HepG2 (cell line): ENCODE measurements around the gene PPM1M. TPM values are rescaled to one million over a fixed set of nuclear protein-coding genes. Genes with fewer than 3 reads are reported as not detected.

Experiments
- HMGXB4 ChIP-seq, 2 experiments: sonication (generic) in 1 of 2; formaldehyde crosslinking in 1 of 2; IDR thresholded peaks; 2 replicates each; pipeline versions ENCODE4 v1.4.0 to v1.6.1; 2018 to 2020; ENCODE audit warnings: missing genetic modification reagents in 2 of 2, borderline replicate concordance in 1 of 2, low read depth in 1 of 2, mild to moderate bottlenecking in 1 of 2, missing biosample characterization in 1 of 2
- IKZF5 ChIP-seq: IDR thresholded peaks from 2 replicates; pipeline ENCODE4 v1.6.1; 2018; ENCODE audit warnings: missing genetic modification reagents, mild to moderate bottlenecking, missing compliant biosample characterization
- IRX3 ChIP-seq: sonication (generic); formaldehyde crosslinking; IDR thresholded peaks from 2 replicates; pipeline ENCODE4 v1.8.1; 2023; ENCODE audit warnings: mild to moderate bottlenecking, low read depth, missing genetic modification reagents, borderline replicate concordance
- KAT8 ChIP-seq: IDR thresholded peaks from 2 replicates; pipeline ENCODE4 v1.6.1; 2016; ENCODE audit warnings: missing genetic modification reagents, missing compliant biosample characterization
- KDM5B ChIP-seq: sonication (generic); formaldehyde crosslinking; IDR thresholded peaks from 2 replicates; pipeline ENCODE4 v1.4.0; 2020; ENCODE audit warnings: missing genetic modification reagents, mild to moderate bottlenecking, borderline replicate concordance
- MED13 ChIP-seq: sonication (generic); formaldehyde crosslinking; IDR thresholded peaks from 2 replicates; pipeline ENCODE4 v1.5.0; 2020; ENCODE audit warnings: missing genetic modification reagents
- RAD51 ChIP-seq: fragments of 450-650 bp; IDR thresholded peaks from 2 replicates; pipeline ENCODE4 v1.6.1; 2016; ENCODE audit warnings: borderline replicate concordance
- RARG ChIP-seq: sonication (generic); formaldehyde crosslinking; IDR thresholded peaks from 2 replicates; pipeline ENCODE4 v1.4.0; 2020; ENCODE audit warnings: low read depth, mild to moderate bottlenecking, missing genetic modification reagents
- SP1 ChIP-seq, 2 experiments: fragments of 450-650 bp in 1 of 2; sonication (generic) in 1 of 2; formaldehyde crosslinking in 1 of 2; IDR thresholded peaks; 2 replicates each; pipeline versions ENCODE4 v1.4.0 to v1.6.1; 2016 to 2020; ENCODE audit warnings: missing genetic modification reagents in 1 of 2
- SRF ChIP-seq: IDR thresholded peaks from 2 replicates; pipeline ENCODE4 v1.6.1; 2011; ENCODE audit warnings: mild to moderate bottlenecking, low read depth, low read length, moderate library complexity
- TAF1 ChIP-seq: sonication (generic); formaldehyde crosslinking; IDR thresholded peaks from 2 replicates; pipeline ENCODE4 v1.4.0; 2020; ENCODE audit warnings: missing genetic modification reagents
- THAP9 ChIP-seq: sonication (generic); formaldehyde crosslinking; IDR thresholded peaks from 2 replicates; pipeline ENCODE4; 2020; ENCODE audit warnings: missing genetic modification reagents, mild to moderate bottlenecking, borderline replicate concordance
- ZBTB14 ChIP-seq: sonication (generic); formaldehyde crosslinking; IDR thresholded peaks from 2 replicates; pipeline ENCODE4 v1.4.0; 2020; ENCODE audit warnings: missing genetic modification reagents
- ZFP82 ChIP-seq: sonication (generic); formaldehyde crosslinking; IDR thresholded peaks from 2 replicates; pipeline ENCODE4 v1.5.1; 2020; ENCODE audit warnings: mild to moderate bottlenecking, missing genetic modification reagents, borderline replicate concordance
- ZNF264 ChIP-seq: sonication (generic); formaldehyde crosslinking; IDR thresholded peaks from 2 replicates; pipeline ENCODE4 v1.4.0; 2020; ENCODE audit warnings: missing genetic modification reagents
- ZNF335 ChIP-seq: sonication (generic); formaldehyde crosslinking; IDR thresholded peaks from 2 replicates; pipeline ENCODE4 v1.4.0; 2020; ENCODE audit warnings: missing genetic modification reagents
- ZNF383 ChIP-seq: sonication (generic); formaldehyde crosslinking; IDR thresholded peaks from 2 replicates; pipeline ENCODE4 v1.4.0; 2020; ENCODE audit warnings: missing genetic modification reagents, mild to moderate bottlenecking, borderline replicate concordance
- ZNF430 ChIP-seq: sonication (generic); formaldehyde crosslinking; IDR thresholded peaks from 2 replicates; pipeline ENCODE4 v1.9.0; 2021; ENCODE audit warnings: mild to moderate bottlenecking, missing genetic modification reagents
- ZNF570 ChIP-seq: sonication (generic); formaldehyde crosslinking; IDR thresholded peaks from 2 replicates; pipeline ENCODE4 v1.4.0; 2020; ENCODE audit warnings: mild to moderate bottlenecking, missing genetic modification reagents, borderline replicate concordance
- ZNF660 ChIP-seq: sonication (generic); formaldehyde crosslinking; IDR thresholded peaks from 2 replicates; pipeline ENCODE4 v1.5.1; 2020; ENCODE audit warnings: mild to moderate bottlenecking, low read depth, missing genetic modification reagents, borderline replicate concordance
- ZNF740 ChIP-seq: sonication (generic); formaldehyde crosslinking; IDR thresholded peaks from 2 replicates; pipeline ENCODE4 v1.4.0; 2020; ENCODE audit warnings: missing genetic modification reagents
- ZNF782 ChIP-seq: sonication (generic); formaldehyde crosslinking; IDR thresholded peaks from 2 replicates; pipeline ENCODE4 v1.4.0; 2020; ENCODE audit warnings: missing genetic modification reagents, mild to moderate bottlenecking, borderline replicate concordance
- polyA plus RNA-seq, 8 experiments: library from polyadenylated mRNA; depleted of rRNA in 3 of 8; stranded (reverse) in 7 of 8; unstranded in 1 of 8; fragments of >200 nt; fragmentation: Illumina TruSeq in 4 of 8; extraction: Trizol in 4 of 8; gene quantifications; 2 replicates each; pipeline versions ENCODE4 v1.2.1 to v1.2.3, GENCODE V29; 2011 to 2016; ENCODE audit warnings: low read depth in 4 of 8, missing spikeins in 1 of 8, mixed read lengths in 1 of 8; ENCODE audit not compliant: insufficient read depth in 1 of 8
- total RNA-seq, 5 experiments: library from RNA; depleted of rRNA; stranded (reverse); fragments of >200 nt; fragmentation: Illumina TruSeq; extraction: Trizol; gene quantifications; 2 replicates each; pipeline ENCODE4 v1.2.3, GENCODE V29; 2016; ENCODE audit warnings: low read depth in 1 of 5

The PPM1M gene
- total and polyA plus RNA-seq, 2 of the 13 experiments (the other 11 are each of a cell fraction or from before 2014, with no cell fraction given) = 2.5 to 5.9 TPM

- no peak for TF ChIP-seq IKZF5
- no peak for TF ChIP-seq ZNF740 (CRISPR knock-in tag)
- no peak for TF ChIP-seq KDM5B (CRISPR knock-in tag)
- TF ChIP-seq MED13 = no peak
- TF ChIP-seq TAF1 (CRISPR knock-in tag) = no peak
- no peak for TF ChIP-seq ZNF430
- TF ChIP-seq SRF = no peak
- TF ChIP-seq THAP9 (CRISPR knock-in tag) = no peak
- no peak for TF ChIP-seq SP1 (IDR thresholded peaks at IDR 0.05)
- TF ChIP-seq SP1 (CRISPR knock-in tag; IDR thresholded peaks at IDR 0.05) = no peak
- TF ChIP-seq ZNF782 (CRISPR knock-in tag) = no peak
- no peak for TF ChIP-seq ZBTB14 (CRISPR knock-in tag)
- no peak for TF ChIP-seq IRX3
- TF ChIP-seq ZFP82 = peak; percentile 44; the same call in 1 of the 2 replicates
- TF ChIP-seq ZNF264 (CRISPR knock-in tag) = no peak
- TF ChIP-seq RAD51 = no peak
- no peak for TF ChIP-seq ZNF570 (CRISPR knock-in tag)
- TF ChIP-seq KAT8 = no peak
- peak in 1 of 2 experiments; percentile 50; a peak in 2 of 4 replicates for TF ChIP-seq HMGXB4 (CRISPR knock-in tag; IDR thresholded peaks at IDR 0.05; ENCODE audit: borderline replicate concordance in 1 of 2, low read depth in 1 of 2)
- TF ChIP-seq ZNF335 (CRISPR knock-in tag) = no peak
- no peak for TF ChIP-seq ZNF660
- no peak for TF ChIP-seq RARG
- no peak for TF ChIP-seq ZNF383
Observed at GRCh38 chr3:52277071-52277964, 31.8 kb downstream of the PPM1M start (continued).
